GM21825 (cell line): Measurements from ENCODE around the gene RAVER1.
A peak's percentile ranks its signal among the peaks of the same experiment; 100 is the strongest.
"Not testable (repeated sequence)": the region's sequence is repeated elsewhere in the genome, so short reads cannot be mapped to it uniquely, and the experiment has no call there.

Experiments used
- ATAC-seq: cut with Tn5 transposase; IDR thresholded peaks from one replicate; pipeline ENCODE4 v1.9.1; 2021; ENCODE audit warnings: mild to moderate bottlenecking, moderate library complexity; ENCODE audit not compliant: unreplicated experiment

Gene RAVER1

GRCh38 chr19:10291554-10292205, 41.6 kb downstream of the RAVER1 start:
- no peak for ATAC-seq

GRCh38 chr19:10290876-10291553, 42.3 kb downstream of the RAVER1 start:
- no peak for ATAC-seq

DNA sequence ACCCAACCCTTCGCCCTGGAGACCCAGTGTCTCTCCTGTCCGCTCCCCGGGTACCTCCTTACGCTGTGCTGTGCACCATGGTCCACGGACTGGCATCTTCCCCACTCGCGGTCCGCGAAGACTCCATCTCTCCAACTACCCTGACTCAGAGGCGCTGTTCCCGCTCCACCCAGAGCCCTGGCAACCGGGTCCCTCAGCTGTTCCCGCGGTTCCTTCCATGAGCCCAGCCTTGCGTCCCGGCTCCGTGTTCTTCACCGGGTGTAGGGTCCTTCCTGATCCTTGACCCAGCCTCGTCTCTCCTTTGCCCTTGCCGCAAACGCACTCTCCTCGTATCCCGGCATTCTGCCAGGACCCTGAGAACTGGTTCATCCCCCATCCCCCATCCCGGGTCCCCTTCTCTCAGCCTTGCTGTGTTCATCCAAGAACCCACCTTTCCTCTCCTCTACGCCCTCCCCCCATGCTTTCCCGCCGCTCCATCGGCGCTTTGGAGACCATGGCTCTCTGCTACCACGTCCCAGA, 42.9 kb downstream of the RAVER1 start:
- no peak for ATAC-seq

DNA sequence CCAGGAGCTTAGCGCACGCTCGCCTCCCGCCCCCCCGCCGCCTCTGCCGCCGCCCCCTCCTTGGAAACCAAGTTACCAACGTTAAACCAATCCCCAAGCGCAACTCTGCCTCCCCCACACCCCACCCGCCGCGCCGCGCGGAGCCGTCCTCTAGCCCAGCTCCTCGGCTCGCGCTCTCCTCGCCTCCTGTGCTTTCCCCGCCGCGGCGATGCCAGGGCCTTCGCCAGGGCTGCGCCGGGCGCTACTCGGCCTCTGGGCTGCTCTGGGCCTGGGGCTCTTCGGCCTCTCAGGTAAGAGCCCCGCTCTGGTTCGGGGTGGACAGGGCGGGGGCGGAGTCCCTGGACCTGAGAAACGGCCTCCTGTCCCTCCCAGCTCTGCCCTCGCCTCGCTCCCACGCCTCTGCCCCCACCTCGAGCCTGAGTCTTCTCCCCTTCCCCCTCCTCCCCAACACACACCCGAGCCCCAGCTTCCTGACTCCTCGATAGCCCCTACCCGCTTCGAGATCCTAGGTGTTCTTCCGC, 43.4 kb downstream of the RAVER1 start, which contains the start of gene ICAM5:
Gene ICAM5, plus strand, starts transcription at position 117 of the 521 bp plus-strand sequence. Its CDS starts 92 bp downstream, at position 209.
- no peak for ATAC-seq

- no peak for ATAC-seq
Observed at GRCh38 chr19:10289167-10289835, 44.0 kb downstream of the RAVER1 start.

GRCh38 chr19:10288662-10289166, 44.6 kb downstream of the RAVER1 start:
- ATAC-seq = no peak

- no peak for ATAC-seq
Observed at GRCh38 chr19:10286803-10287737, 46.3 kb downstream of the RAVER1 start, which contains the start of gene ICAM4. Gene ICAM4 (plus strand): TSS chr19:10286955. CDS start chr19:10287013, 58 bp downstream.

- ATAC-seq = no peak
Observed at GRCh38 chr19:10285393-10285792, 47.9 kb downstream of the RAVER1 start.

DNA sequence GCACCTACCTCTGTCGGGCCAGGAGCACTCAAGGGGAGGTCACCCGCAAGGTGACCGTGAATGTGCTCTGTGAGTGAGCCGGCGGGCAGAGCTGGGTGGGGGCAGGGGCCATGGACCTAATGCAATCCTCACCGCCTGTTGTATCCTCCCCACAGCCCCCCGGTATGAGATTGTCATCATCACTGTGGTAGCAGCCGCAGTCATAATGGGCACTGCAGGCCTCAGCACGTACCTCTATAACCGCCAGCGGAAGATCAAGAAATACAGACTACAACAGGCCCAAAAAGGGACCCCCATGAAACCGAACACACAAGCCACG, 48.4 kb downstream of the RAVER1 start:
- ATAC-seq = no peak

DNA sequence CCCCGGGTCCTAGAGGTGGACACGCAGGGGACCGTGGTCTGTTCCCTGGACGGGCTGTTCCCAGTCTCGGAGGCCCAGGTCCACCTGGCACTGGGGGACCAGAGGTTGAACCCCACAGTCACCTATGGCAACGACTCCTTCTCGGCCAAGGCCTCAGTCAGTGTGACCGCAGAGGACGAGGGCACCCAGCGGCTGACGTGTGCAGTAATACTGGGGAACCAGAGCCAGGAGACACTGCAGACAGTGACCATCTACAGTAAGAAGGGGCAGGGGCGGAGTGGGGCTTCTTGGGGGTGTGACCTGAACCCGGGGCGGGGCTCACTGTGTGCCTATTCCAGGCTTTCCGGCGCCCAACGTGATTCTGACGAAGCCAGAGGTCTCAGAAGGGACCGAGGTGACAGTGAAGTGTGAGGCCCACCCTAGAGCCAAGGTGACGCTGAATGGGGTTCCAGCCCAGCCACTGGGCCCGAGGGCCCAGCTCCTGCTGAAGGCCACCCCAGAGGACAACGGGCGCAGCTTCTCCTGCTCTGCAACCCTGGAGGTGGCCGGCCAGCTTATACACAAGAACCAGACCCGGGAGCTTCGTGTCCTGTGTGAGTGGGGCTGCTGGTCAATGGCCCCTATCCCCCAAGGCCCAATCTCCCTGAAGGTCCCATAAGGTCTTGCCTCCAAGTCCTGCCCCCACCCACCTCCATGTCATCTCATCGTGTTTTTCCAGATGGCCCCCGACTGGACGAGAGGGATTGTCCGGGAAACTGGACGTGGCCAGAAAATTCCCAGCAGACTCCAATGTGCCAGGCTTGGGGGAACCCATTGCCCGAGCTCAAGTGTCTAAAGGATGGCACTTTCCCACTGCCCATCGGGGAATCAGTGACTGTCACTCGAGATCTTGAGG, 49.0 kb downstream of the RAVER1 start:
- no peak for ATAC-seq

DNA sequence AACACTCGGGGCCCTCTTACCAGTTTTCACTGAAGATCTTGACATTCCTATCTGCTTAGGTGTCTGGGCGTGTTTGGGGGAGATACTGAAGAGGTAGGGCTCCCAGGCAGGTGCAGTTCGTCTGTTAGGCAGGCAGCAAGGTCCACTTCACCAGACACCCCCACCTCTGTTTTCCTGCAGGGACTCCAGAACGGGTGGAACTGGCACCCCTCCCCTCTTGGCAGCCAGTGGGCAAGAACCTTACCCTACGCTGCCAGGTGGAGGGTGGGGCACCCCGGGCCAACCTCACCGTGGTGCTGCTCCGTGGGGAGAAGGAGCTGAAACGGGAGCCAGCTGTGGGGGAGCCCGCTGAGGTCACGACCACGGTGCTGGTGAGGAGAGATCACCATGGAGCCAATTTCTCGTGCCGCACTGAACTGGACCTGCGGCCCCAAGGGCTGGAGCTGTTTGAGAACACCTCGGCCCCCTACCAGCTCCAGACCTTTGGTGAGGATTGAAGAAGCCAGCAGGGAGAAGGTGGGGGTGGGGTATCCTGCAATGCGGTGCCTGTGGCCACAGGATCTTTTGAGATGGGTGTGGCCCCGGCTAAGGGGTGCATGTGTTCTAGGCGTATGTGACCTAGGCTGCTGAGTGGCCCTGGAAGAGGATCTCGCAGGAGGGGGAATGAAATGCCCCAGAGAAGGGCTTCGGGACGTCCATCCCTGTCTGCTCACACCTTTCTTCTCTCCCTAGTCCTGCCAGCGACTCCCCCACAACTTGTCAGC, 49.8 kb downstream of the RAVER1 start:
- ATAC-seq = no peak

DNA sequence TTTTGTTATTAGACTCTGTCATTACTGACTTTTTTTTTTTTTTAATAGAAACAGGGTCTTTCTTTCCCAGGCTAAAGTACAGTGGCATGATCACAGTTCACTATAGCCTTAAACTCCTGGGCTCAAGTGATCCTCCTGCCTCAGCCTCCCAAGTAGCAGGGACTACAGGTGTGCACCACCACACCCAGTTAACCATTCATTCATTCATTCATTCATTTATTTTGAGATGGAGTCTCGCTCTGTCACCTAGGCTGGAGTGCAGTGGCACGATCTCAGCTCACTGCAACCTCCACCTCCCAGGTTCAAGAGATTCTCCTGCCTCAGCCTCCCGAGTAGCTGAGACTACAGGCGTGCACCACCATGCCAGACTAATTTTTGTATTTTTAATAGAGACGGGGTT, 51.3 kb downstream of the RAVER1 start:
- ATAC-seq = not testable (repeated sequence)

GRCh38 chr19:10279737-10280442, 53.4 kb downstream of the RAVER1 start:
- ATAC-seq = no peak

DNA sequence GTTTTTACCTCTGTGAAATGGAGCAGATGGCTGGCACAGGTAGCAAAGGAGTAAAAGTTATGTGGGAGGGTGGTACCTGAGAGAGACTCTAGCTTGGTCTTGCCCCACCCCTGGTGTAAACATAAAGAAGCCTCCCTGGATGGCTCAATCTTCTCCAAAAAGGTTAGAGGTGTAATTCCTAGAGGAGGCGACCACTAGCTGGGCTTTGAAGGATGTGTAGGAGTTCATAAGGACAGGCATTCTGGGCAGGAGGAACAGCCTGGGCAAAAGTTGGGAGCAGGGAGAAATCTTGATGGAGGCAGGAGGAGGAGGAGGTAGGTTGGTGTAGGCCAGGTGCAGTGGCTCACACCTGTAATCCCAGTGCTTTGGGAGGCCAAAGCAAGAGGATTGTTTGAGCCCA, 54.4 kb downstream of the RAVER1 start:
- ATAC-seq = no peak

DNA sequence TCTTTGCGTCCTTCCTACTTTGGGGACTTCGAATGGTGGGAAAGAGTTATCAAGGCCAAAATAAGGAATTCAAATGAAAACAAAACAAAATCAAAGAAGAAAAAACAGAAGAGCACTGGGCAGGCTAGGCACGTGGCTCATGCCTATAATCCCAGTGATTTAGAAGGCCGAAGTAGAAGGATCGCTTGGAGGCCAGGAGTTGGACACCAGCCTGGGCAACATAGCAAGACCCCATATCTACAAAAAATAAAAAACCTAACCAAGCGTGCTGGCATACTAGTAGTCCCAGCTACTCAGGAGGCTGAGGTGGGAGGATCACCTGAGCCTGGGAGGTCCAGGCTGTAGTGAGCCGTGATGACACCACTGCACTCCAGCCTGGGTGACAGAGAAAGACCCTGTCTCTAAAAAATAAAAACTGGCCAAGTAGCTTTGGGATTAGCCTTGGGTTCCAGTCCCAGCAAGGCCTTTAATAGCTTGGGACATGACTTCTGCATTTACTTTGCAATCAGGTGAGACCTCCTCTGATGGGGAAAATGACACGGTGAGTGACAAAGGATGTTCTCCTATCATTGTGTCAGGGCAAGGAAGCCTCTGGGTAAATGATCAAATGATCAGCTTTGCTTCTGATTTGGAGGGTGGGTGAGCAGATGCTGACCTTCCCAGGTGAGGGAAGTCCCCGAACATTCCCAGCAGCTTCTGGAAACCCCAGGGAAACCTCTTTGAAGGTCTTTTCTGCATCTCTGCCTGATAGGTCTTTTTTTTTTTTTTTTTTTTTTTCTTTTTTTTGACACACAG, 55.3 kb downstream of the RAVER1 start:
- ATAC-seq = no peak

- ATAC-seq = no peak
Observed at GRCh38 chr19:10274589-10274988, 58.7 kb downstream of the RAVER1 start.

DNA sequence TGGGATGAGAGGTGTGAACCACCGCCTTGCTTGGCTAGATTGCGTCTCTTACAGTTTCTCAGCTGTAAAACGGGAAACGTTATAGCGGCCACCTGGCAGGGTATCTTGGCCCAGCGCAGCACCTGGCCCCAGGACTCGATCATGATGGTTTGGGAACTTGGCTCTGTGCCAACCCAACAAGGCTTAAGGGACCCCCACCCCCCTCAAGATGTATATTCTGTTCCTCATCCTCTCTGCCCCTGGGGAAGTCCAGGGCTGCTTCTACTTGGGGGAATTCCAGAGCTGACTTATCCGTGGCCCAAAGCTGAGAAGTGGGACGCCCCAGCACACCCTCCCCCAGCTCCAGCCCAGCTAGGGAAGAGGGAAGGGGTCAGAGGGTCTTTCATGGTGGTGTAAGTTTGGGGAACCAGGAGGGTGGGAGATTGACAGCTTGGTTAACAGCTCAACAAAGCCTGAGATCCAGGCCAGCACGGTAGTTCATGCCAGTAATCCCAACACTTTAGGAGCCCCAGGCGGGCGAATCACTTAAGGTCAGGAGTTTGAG, 61.7 kb downstream of the RAVER1 start:
- ATAC-seq = peak; percentile 11
